ENCODE results near the gene RBM20. TPM values are rescaled to one million over a fixed set of nuclear protein-coding genes. Genes with fewer than 3 reads are reported as not detected.

Gene RBM20
- total RNA-seq, 1 experiment from 2014 or later = 0.10 TPM

DNA sequence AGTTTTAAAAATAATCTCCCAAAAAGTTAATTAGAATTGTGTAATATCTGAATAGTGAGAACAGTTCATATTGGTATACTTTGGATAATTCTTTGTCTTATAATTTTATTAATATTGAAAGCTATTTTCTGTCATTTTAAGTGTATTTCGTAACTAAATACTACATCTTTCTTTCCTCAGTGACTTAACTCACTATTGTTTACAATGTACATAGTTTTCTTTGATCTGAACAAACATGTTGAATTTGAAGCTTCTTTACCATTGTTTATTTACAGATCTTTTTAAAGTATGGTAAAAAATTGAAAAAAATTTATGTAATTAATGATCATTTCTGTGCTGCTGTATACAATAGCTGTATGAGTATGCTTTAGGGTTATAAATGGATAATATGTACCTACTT is 232.7 kb downstream of the RBM20 start:
- POLR2A ChIA-PET = no interaction called here
- in situ Hi-C loops (cut with HindIII; ENCODE audit: low pct_unique_long_range_greater_than_20kb, low sequenced_read_pairs) (no loop called here), intact Hi-C loops (cut with micrococcal nuclease; ENCODE audit: unreplicated experiment) (loop anchor here (5.0 kb wide), 1 partner anchor 129 kb away; no protein-coding TSS in a partner anchor)

GRCh38 chr10:110880012-110880411 is 235.9 kb downstream of the RBM20 start:
- Histone ChIP-seq H3K4me1 (ENCODE audit: control insufficient read depth, insufficient read depth, low read length) (peaks cover 5% of the 10 kb centered on the region; the same call in 1 of the 2 replicates), H3K9me3 (ENCODE audit: control insufficient read depth, insufficient read depth, low read depth, low read length) (no peaks in the 10 kb centered on the region), H3K27me3 (ENCODE audit: control insufficient read depth, insufficient read depth, low read length) (no peaks in the 10 kb centered on the region), H3K36me3 (ENCODE audit: control insufficient read depth, insufficient read depth, low read length) (0 out of 2 replicates have a peak, but pooled peaks cover 3% of the 10 kb centered on the region), H3K4me3 (ENCODE audit: low read depth in 2 of 2, low read length in 2 of 2) (no peak overlapping the region), H3K27ac (ENCODE audit: low read length) (no peak overlapping the region)
- in situ Hi-C loops (cut with HindIII; ENCODE audit: low pct_unique_long_range_greater_than_20kb, low sequenced_read_pairs) = no loop called here
- ChIA-PET POLR2A (no interaction called here), CTCF (no interaction called here)
- no TSS peak for BruUV-seq (replicated peaks)
- TF ChIP-seq POLR2AphosphoS5 (IDR thresholded peaks at IDR 0.05; ENCODE audit: low read depth, low read length) (no peak), SIN3A (IDR thresholded peaks at IDR 0.05; ENCODE audit: borderline replicate concordance, insufficient read depth, low read depth, low read length) (no peak), TCF7L2 (IDR thresholded peaks at IDR 0.05; ENCODE audit: low read depth, low read length) (no peak)
- TF ChIP-seq, protein P1, sequence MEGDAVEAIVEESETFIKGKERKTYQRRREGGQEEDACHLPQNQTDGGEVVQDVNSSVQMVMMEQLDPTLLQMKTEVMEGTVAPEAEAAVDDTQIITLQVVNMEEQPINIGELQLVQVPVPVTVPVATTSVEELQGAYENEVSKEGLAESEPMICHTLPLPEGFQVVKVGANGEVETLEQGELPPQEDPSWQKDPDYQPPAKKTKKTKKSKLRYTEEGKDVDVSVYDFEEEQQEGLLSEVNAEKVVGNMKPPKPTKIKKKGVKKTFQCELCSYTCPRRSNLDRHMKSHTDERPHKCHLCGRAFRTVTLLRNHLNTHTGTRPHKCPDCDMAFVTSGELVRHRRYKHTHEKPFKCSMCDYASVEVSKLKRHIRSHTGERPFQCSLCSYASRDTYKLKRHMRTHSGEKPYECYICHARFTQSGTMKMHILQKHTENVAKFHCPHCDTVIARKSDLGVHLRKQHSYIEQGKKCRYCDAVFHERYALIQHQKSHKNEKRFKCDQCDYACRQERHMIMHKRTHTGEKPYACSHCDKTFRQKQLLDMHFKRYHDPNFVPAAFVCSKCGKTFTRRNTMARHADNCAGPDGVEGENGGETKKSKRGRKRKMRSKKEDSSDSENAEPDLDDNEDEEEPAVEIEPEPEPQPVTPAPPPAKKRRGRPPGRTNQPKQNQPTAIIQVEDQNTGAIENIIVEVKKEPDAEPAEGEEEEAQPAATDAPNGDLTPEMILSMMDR (IDR thresholded peaks at IDR 0.05) = no peak
- TF ChIP-seq, protein P2, sequence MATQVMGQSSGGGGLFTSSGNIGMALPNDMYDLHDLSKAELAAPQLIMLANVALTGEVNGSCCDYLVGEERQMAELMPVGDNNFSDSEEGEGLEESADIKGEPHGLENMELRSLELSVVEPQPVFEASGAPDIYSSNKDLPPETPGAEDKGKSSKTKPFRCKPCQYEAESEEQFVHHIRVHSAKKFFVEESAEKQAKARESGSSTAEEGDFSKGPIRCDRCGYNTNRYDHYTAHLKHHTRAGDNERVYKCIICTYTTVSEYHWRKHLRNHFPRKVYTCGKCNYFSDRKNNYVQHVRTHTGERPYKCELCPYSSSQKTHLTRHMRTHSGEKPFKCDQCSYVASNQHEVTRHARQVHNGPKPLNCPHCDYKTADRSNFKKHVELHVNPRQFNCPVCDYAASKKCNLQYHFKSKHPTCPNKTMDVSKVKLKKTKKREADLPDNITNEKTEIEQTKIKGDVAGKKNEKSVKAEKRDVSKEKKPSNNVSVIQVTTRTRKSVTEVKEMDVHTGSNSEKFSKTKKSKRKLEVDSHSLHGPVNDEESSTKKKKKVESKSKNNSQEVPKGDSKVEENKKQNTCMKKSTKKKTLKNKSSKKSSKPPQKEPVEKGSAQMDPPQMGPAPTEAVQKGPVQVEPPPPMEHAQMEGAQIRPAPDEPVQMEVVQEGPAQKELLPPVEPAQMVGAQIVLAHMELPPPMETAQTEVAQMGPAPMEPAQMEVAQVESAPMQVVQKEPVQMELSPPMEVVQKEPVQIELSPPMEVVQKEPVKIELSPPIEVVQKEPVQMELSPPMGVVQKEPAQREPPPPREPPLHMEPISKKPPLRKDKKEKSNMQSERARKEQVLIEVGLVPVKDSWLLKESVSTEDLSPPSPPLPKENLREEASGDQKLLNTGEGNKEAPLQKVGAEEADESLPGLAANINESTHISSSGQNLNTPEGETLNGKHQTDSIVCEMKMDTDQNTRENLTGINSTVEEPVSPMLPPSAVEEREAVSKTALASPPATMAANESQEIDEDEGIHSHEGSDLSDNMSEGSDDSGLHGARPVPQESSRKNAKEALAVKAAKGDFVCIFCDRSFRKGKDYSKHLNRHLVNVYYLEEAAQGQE (IDR thresholded peaks at IDR 0.05; ENCODE audit: insufficient read depth in 1 of 2, low read depth in 2 of 2, low read length in 1 of 2) = no peak
- intact Hi-C loops (cut with micrococcal nuclease; ENCODE audit: unreplicated experiment) = no loop called here
- no peak for ATAC-seq
- no peak for DNase-seq (ENCODE audit: low read depth, low spot score)

More for the DNA sequence above, 232.7 kb downstream of the RBM20 start:
- no peak for DNase-seq (ENCODE audit: low read depth, low spot score)
- Histone ChIP-seq H3K4me3 (ENCODE audit: low read depth in 2 of 2, low read length in 2 of 2) (no peak overlapping the region), H3K27ac (ENCODE audit: low read length) (no peak overlapping the region), H3K9me3 (ENCODE audit: control insufficient read depth, insufficient read depth, low read depth, low read length) (no peaks in the 10 kb centered on the region), H3K4me1 (ENCODE audit: control insufficient read depth, insufficient read depth, low read length) (peaks cover 10% of the 10 kb centered on the region), H3K36me3 (ENCODE audit: control insufficient read depth, insufficient read depth, low read length) (peaks cover 3% of the 10 kb centered on the region; the same call in 1 of the 2 replicates), H3K27me3 (ENCODE audit: control insufficient read depth, insufficient read depth, low read length) (no peaks in the 10 kb centered on the region)
- CTCF ChIA-PET = interaction anchor here (0.5 kb wide), 1 partner anchor 273 kb away, joined by 5 read pairs; no protein-coding TSS in a partner anchor
- TF ChIP-seq POLR2AphosphoS5 (IDR thresholded peaks at IDR 0.05; ENCODE audit: low read depth, low read length) = no peak
- TF ChIP-seq SIN3A (IDR thresholded peaks at IDR 0.05; ENCODE audit: borderline replicate concordance, insufficient read depth, low read depth, low read length) = no peak
- TF ChIP-seq, protein P2 (IDR thresholded peaks at IDR 0.05; ENCODE audit: insufficient read depth in 1 of 2, low read depth in 2 of 2, low read length in 1 of 2) = no peak
- BruUV-seq (replicated peaks) = no TSS peak
- ATAC-seq = no peak

Measured in Panc1 (cell line).